Esophagus squamous epithelium (tissue), 5 donors: ENCODE measurements around the gene DNAI2. TPM values are rescaled to one million over a fixed set of nuclear protein-coding genes. Genes with fewer than 3 reads are reported as not detected.

ENCODE experiments used
- DNase-seq: peaks from one replicate; lab custom pipeline; 2025; lab: John Stamatoyannopoulos, UW
- H3K27ac ChIP-seq, 4 donors: fragments of 200-600 bp; sonication (generic); one replicate each; pipeline ENCODE4 v1.5.1; 2016 to 2019; ENCODE audit warnings: mild to moderate bottlenecking in 1 of 4
- H3K27me3 ChIP-seq, 4 donors: fragments of 200-600 bp; sonication (generic); 1 replicate in 3 of 4; 2 replicates in 1 of 4; pipeline versions ENCODE4 v1.5.1 to v1.6.0; 2017 to 2021; ENCODE audit warnings: antibody characterized with exemption in 1 of 4
- H3K36me3 ChIP-seq, 3 donors: fragments of 200-600 bp; sonication (generic); one replicate each; pipeline ENCODE4 v1.5.1; 2016 to 2019
- H3K4me1 ChIP-seq, 3 donors: fragments of 200-600 bp; sonication (generic); one replicate each; pipeline ENCODE4 v1.5.1; 2017 to 2019
- H3K4me3 ChIP-seq, 4 donors: fragments of 200-600 bp; sonication (generic); 1 replicate in 3 of 4; 2 replicates in 1 of 4; pipeline ENCODE4 v1.5.1; 2016 to 2019; ENCODE audit warnings: mild to moderate bottlenecking in 2 of 4, moderate library complexity in 1 of 4
- H3K9me3 ChIP-seq, 3 donors: fragments of 200-600 bp; sonication (generic); one replicate each; pipeline ENCODE4 v1.5.1; 2016 to 2019
- POLR2A ChIP-seq, 4 donors: fragments of 450-650 bp; IDR thresholded peaks; one replicate each; pipeline ENCODE4 v1.6.1; 2017; ENCODE audit warnings: antibody characterized with exemption in 4 of 4, mild to moderate bottlenecking in 4 of 4, moderate library complexity in 3 of 4
- WGBS, 2 donors: methylation state at CpG; one replicate each; pipeline ENCODE4 v1.1.5; 2018; 5-methylcytosine and 5-hydroxymethylcytosine counted together
- intact Hi-C: fragments of 100-400 bp; cut with DNase I; formaldehyde crosslinking; loops from one replicate; pipeline ENCODE4 v1.15.0; 2022
- total RNA-seq, 4 donors: library from RNA; depleted of rRNA; stranded (reverse); fragments of >200 nt; gene quantifications; one replicate each; pipeline ENCODE4 v1.1.0, GENCODE V29; 2016
- TF ChIP-seq, protein P1 (sequence below), 6 experiments: fragments of 450-650 bp in 4 of 6; fragments of 200-600 bp in 2 of 6; sonication (generic) in 2 of 6; IDR thresholded peaks; one replicate each; pipeline ENCODE4 v1.5.1; 2016 to 2019; ENCODE audit warnings: antibody characterized with exemption in 6 of 6, mild to moderate bottlenecking in 4 of 6, moderate library complexity in 4 of 6
- donor health status: DM: yes; HTN: yes; CAD: no.

Gene DNAI2
- total RNA-seq, 4 donors from 2014 or later: 0.19 TPM; not detected in 3

DNA sequence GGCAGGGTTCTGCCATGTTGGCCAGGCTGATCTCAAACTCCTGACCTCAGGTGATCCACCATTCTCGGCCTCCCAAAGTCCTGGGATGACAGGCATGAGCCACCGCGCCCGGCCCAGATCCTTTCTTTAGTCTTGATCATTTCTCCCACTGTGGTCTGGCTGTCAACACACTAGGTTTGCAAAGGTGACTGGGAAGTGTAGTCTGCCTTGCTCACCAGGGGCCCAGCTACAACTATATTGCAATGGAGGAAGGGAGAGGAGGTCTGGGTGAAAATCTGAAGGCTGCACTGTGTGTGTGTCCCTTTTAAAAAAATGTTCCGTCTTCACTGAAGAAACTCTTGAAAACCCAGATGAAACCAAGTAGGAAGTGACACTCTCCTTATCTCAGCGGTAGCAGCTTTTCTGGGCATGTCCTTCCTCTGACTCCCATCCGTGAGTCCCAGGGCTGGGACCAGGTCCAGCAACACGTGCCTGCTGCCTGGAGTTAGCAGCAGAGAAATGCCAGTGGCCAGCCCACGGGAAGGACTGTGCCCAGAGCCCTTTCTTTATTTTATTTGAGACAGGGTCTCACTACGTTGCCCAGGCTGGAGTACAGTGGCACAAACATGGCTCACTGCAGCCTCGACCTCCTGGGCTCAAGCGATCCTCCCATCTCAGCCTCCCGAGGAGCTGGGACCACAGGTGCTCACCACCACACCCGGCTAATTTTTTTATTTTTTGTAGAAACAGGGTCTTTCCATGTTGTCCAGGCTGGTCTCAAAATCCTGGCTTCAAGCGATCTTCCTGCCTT lies 34.1 kb downstream of the DNAI2 start:
- TF ChIP-seq, protein P1, sequence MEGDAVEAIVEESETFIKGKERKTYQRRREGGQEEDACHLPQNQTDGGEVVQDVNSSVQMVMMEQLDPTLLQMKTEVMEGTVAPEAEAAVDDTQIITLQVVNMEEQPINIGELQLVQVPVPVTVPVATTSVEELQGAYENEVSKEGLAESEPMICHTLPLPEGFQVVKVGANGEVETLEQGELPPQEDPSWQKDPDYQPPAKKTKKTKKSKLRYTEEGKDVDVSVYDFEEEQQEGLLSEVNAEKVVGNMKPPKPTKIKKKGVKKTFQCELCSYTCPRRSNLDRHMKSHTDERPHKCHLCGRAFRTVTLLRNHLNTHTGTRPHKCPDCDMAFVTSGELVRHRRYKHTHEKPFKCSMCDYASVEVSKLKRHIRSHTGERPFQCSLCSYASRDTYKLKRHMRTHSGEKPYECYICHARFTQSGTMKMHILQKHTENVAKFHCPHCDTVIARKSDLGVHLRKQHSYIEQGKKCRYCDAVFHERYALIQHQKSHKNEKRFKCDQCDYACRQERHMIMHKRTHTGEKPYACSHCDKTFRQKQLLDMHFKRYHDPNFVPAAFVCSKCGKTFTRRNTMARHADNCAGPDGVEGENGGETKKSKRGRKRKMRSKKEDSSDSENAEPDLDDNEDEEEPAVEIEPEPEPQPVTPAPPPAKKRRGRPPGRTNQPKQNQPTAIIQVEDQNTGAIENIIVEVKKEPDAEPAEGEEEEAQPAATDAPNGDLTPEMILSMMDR (IDR thresholded peaks at IDR 0.05): no peak
- no peak for TF ChIP-seq POLR2A (IDR thresholded peaks at IDR 0.05)
- WGBS, 2 donors: 63 to 78% methylated on average over 10 to 13 of the region's 15 CpGs
- peaks cover 0 to 44% (median 0%) of the 10 kb centered on the region in 4 donors for H3K27me3 ChIP-seq
- DNase-seq: no peak
- no peaks in the 10 kb centered on the region for H3K36me3 ChIP-seq
- no peak overlapping the region for H3K4me3 ChIP-seq
- H3K9me3 ChIP-seq: no peaks in the 10 kb centered on the region
- peak overlapping the region in 1 of 4 donors; percentile 21 for H3K27ac ChIP-seq
- intact Hi-C loops: no loop called here
- no peaks in the 10 kb centered on the region for H3K4me1 ChIP-seq

DNA sequence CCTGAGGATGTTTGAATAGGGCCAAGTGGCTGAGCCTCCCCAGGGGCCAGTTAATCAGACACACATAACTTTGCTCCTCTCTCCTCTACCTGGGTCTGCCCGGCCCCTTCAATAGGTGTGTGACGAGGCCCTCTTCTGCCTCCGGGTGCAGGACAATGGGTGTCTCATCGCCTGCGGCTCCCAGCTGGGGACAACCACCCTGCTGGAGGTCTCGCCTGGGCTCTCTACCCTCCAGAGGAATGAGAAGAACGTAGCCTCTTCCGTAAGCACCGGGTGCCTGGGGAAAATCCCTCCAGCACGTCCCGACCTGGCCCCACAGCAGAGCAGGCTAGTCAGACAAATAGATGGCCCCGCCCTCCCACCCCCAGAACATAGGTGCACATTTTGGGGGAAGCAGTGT lies 35.9 kb downstream of the DNAI2 start:
- Histone ChIP-seq H3K4me1 (no peaks in the 10 kb centered on the region), H3K9me3 (no peaks in the 10 kb centered on the region), H3K4me3 (no peak overlapping the region), H3K27ac (no peak overlapping the region), H3K36me3 (no peaks in the 10 kb centered on the region), H3K27me3 (peaks cover 0 to 44% (median 0%) of the 10 kb centered on the region in 4 donors)
- no peak for DNase-seq
- 39 to 40% methylated on average over 5 to 7 of the region's 12 CpGs for WGBS, 2 donors
- TF ChIP-seq, protein P1 (IDR thresholded peaks at IDR 0.05): no peak
- no peak for TF ChIP-seq POLR2A (IDR thresholded peaks at IDR 0.05)
- intact Hi-C loops: no loop called here

DNA sequence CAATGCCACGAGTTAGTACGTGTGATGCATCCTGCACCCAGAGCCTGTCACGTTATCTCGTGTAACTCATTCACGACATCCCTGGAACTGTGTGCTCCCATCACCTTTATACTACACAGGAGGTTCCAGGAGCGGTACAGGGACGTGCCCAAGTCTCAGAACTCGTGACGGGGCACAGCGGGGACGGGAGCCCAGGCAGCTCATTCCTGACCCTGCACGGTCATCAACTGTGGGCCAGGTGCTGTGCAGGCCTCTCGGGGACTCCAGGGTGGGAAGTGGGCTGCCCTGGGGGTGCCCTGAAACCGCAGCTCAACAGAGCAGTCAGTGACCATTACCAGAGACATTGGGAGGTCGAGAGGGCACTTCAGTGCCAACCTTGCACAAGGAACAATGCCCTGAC lies 40.8 kb downstream of the DNAI2 start:
- intact Hi-C loops: no loop called here
- no peak overlapping the region for H3K27ac ChIP-seq
- DNase-seq: no peak
- H3K27me3 ChIP-seq: peaks cover 0 to 23% (median 0%) of the 10 kb centered on the region in 4 donors
- H3K4me3 ChIP-seq: no peak overlapping the region
- no peak for TF ChIP-seq POLR2A (IDR thresholded peaks at IDR 0.05)
- TF ChIP-seq, protein P1 (IDR thresholded peaks at IDR 0.05): no peak
- H3K36me3 ChIP-seq: no peaks in the 10 kb centered on the region
- no peaks in the 10 kb centered on the region for H3K9me3 ChIP-seq
- no peaks in the 10 kb centered on the region for H3K4me1 ChIP-seq
- WGBS, 2 donors: 47 to 60% methylated on average over 5 to 8 of the region's 15 CpGs

DNA sequence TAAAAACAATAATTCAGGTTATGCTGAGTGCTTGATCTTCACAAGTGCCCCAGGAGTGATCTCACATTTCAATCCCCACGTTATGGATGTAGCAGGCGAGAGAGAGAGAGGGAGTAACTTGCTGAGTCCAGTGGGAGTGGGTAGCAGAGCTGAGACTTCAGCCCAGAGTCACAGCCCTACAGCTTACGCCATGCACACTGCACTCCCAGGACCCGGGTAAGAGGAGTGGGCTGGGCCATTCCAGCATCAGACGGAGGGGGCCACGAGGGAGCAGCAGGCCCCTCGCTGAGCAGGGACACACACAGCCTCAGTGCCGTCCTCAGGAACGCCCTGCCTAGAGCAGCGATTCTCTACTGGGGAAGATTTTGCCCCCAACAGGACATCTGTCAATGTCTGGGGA lies 42.2 kb downstream of the DNAI2 start:
- Histone ChIP-seq H3K9me3 (no peaks in the 10 kb centered on the region), H3K4me3 (no peak overlapping the region), H3K36me3 (no peaks in the 10 kb centered on the region), H3K4me1 (no peaks in the 10 kb centered on the region), H3K27me3 (peaks cover 0 to 33% (median 0%) of the 10 kb centered on the region in 4 donors), H3K27ac (no peak overlapping the region)
- WGBS, 2 donors: 29 to 40% methylated on average over 9 of the region's 10 CpGs
- no peak for DNase-seq
- no peak for TF ChIP-seq POLR2A (IDR thresholded peaks at IDR 0.05)
- TF ChIP-seq, protein P1 (IDR thresholded peaks at IDR 0.05): no peak
- intact Hi-C loops: no loop called here

DNA sequence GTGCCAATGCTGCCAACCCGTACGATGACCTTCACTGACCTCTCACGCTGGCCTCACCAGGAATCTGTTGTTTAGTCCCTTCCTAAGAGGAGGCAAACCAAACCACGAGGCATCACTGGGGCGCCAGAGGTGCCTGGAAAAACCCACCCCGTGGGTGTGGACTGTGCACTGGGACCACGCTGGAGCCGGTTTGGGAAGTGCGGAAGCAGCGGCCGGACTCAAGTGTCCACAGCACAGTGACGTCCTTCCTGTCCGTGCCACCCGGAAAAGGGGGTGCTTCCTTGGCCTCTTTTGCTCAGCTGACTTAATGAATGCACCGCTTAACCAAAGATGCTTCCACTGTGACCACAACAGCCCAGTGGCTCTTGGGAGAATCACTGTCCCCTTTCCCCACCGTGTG lies 43.0 kb downstream of the DNAI2 start:
- H3K27ac ChIP-seq: peak overlapping the region in 1 of 4 donors; percentile 25
- H3K27me3 ChIP-seq: peaks cover 0 to 37% (median 0%) of the 10 kb centered on the region in 4 donors
- DNase-seq: no peak
- no peaks in the 10 kb centered on the region for H3K36me3 ChIP-seq
- no peaks in the 10 kb centered on the region for H3K9me3 ChIP-seq
- 65 to 71% methylated on average over 4 to 11 of the region's 16 CpGs for WGBS, 2 donors
- TF ChIP-seq, protein P1 (IDR thresholded peaks at IDR 0.05): no peak
- TF ChIP-seq POLR2A (IDR thresholded peaks at IDR 0.05): no peak
- intact Hi-C loops: no loop called here
- H3K4me1 ChIP-seq: no peaks in the 10 kb centered on the region
- no peak overlapping the region for H3K4me3 ChIP-seq
